Activated T-helper 1 cell treated with anti-CD3 and anti-CD28 coated beads, Interleukin-2, amount 50 U/mL, for 16 hours (primary cell): Measurements from ENCODE around the gene SLC4A1.

Experiments
- DNase-seq, 2 donors: peaks; one replicate each; pipeline ENCODE4 v3.0.0-alpha.2; 2020; ENCODE audit warnings: low read depth in 1 of 2, low spot score in 1 of 2

SLC4A1 gene

DNA sequence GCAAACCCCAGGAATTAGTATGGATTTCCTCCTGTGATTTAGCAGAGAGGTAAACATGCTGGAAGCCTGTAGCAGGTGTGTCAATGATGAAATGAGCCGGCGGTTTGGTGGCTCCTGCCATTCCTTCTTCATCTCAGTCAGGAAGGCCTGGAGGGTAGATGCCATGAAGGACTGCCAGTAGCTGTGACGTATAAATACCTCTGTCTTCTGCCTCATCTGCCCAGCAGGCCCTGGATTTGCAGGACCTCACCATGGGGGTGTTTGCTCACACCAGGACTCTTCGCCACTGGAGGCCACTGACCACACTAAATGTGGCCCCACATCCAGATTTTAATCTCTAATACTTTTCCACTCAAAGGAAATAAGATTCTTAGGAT is 16.1 kb upstream of the SLC4A1 start:
- no peak for DNase-seq

DNA sequence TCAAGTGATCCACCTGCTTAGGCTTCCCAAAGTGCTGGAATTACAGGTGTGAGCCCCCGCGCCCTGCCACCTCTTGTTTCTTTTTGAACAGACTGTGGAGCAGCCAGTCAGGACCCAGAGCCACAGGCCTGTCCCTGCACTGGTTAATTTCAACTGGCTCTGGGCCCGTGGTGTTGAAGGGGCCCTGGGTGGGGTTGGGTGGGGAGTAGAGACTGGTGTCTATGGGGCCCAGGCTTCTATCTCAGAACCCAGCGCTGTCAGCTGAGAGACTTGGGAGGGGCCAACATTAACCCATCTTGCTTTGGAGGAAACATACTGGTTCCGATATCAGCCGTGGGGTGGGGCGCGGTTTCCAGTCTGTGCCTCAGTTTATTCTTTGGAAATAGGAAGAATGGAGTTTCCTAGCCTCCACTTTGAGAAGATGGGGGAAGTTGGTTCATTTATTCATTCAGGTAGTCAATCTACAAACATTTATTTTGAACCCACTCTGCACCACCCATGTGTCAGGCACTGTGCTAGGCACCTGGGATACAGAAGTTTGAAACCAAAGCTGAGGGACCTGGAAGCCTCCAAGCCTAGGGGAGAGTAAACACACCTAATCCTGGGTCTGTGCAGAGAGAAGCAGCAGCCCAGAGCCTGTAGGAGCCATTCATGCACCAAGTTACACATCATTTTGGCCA is 15.5 kb upstream of the SLC4A1 start:
- DNase-seq: no peak

DNA sequence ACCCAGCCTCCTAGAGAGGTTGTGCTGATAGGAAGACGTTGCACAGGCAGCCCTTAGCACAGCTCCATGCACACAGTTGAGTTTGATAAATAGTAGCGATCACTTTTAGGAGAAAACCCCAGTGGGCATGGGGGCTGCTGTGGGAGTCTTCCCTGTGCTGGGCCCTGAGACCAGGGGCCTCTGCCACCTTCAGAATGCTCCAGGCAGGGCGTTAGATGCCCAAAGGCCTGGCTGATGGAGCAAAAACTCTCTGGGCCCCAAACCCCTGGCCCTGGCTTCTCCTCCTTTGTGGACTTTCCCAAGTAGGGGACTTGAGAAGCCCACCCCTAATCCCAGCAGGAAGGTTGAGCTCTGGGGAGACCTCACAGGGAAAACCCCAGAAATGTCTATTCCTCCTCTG is 14.3 kb upstream of the SLC4A1 start:
- no peak for DNase-seq

DNA sequence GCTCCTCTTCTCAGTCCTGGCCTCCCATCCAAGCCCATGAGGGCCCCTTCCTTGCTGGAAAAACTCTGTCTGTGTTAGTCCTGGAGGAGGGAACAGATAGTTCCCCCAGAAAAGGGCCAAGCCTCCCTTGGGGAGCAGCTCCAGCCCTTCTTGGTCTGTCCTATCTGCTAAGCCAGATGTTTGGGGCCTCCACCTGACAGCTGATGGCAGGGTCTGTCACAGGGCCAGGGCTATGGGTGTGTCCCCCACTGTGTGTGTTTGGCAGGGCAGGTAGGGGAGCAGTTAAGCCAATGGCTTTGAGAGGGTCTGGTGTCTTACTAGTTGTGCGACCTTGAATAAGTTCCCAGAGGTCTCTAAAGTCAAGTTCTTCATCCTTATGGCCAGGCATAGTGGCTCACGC is 13.6 kb upstream of the SLC4A1 start:
- no peak for DNase-seq

DNA sequence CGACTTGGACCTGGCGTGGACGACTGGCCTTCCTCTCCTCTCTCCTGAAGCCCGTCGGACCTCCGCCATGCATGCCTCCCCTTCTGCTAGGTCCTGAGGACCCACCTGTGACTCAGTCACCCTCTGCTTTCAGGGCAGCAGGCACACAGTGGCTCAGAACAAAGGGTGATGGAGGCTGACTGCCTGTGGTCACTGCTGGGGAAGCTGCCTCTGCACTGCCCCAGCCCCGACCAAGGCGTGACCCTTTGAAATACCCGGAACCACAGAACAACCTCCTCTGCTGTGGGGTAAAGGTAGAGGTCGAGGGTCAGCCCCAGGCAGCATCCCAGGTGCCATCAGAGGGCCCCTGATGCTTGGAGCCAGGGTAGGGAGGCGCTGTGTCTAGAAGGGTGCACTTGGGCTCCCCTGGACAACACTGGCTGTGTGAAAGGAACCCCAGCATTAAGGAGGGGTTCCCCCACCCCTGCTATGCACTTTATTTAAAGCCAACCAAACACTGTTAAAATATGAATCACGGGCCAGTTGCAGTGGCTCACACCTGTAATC is 12.5 kb upstream of the SLC4A1 start:
- no peak for DNase-seq

DNA sequence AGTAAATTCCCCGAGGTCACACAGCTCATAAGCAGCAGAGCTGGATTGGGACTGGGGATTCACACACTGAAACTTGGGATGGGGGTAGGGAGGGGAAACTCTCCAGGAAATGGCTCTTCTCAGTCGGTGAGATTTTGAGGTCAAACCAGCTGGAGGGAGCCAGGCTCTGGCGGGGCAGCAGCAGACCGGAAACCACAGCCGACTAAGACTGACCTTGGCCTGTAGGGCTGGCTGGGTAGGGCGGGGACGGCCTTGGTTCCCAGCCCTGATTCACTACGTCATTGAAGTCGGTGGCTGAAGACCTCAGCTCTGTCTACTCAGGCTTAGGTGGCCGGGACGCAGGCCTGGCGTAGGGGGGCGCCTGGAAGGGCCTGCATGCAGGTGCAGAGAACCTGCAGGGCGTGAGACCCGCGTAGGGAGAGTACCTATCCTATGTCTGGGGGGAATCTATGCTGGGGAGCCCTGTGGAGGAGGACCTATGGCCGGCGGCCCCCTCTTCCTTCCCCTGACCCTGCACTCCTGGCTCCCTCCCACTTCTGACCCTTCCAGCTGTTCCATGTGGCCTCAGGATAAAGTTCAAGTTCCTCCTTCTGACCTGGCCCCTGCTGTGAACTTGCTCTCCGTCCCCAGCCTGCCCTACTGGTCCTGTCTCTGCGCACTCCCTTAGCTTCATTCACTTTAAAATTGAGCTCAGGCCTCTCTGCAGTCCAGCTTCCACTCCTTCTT is 11.9 kb upstream of the SLC4A1 start:
- DNase-seq: no peak

DNA sequence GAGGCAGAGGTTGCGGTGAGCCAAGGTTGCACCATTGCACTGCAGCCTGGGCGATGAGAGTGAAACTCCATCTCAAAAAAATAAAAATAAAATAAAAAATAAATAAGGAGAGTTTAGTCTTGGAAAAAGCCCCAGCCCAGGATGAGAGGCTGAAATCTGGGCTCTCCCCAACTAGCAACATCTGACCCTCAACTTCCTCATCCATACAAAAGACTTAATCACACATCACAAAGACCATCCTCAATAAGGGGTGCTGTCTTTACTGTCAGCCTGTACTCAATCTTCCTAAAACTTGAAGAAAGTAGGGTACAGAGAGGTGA is 11.4 kb upstream of the SLC4A1 start:
- no peak for DNase-seq

DNA sequence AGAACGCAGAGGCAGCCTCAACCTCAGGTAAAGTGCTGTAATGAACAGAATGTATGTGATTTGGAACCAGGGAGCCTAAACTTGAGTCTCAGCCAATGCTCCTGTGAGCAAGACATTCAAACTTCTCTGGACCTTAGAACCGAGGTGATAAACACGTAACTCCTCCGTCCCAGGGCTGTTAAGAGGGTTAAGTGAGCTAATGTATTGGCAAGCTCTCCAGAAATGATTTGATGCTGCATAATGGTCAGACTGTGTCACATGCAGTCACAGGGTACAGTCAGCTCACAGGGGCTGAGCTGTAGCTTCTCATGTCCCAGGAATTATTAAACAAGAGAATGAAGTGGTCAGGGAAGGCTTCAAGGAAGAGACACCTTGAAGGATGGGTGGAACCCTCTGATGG is 10.0 kb upstream of the SLC4A1 start:
- DNase-seq: no peak

DNA sequence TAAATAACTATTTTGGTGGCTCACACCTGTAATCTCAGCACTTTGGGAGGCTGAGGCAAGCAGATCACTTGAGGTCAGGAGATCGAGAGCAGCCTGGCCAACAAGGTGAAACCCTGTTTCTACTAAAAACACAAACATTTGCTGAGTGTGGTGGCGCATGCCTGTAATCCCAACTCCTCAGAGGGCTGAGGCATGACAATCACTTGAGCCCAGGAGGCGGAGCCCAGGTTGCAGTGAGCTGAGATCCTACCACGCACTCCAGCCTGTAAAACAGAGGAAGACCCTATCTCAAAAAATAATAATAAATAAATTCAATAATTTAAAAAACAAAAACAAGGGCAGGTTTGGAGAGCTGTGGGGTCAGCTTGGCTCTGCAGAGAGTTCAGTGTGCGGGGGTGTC is 5.7 kb upstream of the SLC4A1 start:
- no peak for DNase-seq

DNA sequence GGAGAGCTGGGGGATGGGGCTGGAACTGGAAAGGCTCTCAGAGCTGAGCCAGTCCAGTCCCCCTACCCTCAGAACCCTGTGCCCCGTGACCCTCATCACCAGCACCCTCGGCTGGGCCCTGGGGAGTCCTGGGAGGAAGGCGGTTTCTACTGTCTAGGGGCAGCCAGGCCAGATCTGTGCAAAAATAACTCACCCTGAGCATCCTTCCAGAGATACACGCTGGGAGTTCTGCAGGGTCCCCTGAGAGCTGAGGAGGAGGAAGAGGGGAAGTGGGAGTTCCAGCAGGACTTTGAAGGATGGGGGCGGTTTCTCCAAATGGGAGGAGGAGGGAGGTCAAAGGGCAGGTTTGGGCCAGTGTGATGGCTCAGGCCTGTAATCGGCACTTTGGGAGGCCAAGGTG is 5.0 kb upstream of the SLC4A1 start:
- DNase-seq: no peak

DNA sequence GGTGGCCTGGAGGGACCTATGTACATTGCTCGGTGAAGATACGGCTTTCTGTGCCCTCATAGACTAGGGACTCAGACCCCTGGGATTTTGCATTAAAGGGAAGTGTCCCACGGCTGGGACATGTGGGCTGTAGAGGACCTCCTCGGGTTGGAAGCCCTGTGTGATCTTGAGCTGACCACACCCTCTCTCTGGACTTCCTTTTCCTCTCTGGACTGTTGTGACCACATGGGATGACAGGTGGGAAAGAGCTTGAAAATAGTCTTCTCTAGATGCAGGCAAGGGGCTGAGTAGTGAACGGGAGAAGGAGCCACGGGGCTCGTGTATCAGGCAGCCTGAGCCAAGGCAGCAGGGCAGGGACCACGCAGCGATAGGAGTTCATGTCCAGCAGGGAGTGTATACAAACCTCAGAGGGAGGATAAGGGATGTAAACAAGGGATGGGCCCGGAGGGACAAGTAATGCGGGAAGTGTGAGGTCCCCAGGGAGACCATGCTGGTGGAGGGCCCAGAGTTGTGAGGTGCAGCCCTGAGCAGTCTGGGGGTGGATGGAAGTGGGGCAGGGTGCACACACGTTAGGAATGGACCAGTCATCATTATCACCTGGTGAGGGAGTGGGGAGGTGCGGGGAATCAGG is 4.5 kb upstream of the SLC4A1 start:
- no peak for DNase-seq

DNA sequence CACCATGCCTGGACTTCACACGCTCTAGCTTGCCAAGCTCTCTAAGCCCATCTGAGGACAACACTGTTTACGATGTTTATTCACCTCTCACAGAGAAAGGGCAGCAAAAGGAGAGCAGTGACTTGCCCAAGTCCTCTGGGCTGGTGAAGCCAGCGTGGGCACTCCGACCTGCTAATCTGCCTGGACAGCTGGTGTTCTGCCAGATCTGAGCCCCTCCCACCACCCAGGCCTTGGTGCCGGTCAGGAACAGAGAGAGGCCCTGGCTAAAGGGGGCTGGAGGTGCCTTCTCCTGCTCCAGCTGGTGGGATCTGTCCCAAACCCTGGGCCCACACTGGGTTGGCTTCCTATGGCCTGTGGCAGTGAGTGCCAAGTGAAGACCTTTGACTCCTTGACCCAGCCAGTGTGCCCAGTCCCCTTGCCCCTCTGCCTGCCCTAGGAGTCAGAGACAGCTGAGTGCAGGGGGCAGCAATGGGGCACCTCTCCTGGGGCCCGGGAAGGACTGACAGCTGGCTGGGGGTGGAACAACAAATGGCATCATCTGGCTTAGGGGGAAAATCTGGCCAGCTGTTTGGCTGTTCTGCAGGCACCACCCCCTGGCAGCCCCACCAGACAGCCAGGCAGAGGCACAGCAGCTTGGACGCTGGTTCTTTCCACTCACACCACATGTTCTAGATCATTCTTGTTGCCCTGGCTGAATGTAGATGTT is 1.8 kb upstream of the SLC4A1 start:
- DNase-seq: no peak

DNA sequence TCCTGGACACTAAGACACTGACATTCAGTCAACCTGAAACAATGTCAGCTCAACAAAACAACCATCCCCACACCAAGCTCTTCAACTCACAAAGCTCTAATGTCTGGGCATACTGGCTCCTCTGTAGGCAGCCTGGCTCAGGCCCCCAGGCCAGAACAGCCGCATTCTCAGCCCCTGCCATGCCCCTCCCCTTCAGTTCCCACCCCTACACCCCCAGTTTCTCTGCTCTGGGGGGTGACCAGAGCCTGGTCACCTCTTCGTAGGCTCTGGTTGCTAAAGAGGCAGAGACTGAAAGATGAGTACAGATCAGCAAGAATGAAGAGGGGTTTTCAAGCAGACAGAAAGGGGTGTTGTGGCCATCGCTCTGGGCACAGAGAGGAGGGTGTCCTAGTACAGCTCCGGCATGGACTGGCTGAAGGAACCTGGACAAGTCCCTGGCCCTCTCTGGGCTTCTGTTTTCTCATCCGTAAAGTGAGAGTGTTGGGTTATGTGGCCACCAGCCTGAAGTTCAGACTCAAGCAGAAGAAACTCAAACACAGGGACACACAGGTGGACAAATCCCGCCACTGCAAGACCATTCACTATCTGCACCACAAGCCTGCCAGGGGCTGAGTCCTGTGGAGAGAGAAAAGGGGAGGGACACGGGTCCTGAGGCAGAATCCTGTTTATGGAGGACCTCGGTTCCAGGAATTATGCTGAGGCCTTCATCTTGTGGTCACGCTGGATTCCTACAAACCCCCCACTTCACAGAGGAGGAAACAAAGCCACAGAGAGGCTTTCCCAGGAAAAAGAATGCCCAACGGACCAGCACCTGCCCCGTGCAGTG is 987 bp upstream of the SLC4A1 start:
- DNase-seq: no peak

DNA sequence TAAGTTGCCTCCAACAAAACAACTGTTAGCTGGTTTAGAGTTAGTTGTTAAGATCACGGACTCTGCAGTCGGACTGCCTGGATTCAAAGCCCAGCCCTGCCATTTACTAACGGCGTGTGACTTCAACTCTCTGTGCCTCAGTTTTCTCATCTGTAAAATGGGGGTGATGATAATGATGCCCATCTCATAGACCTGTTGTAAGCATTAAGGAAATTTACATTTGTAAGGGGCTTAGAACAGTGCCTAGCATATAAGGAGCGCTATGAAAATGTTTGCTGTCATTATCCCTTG is 825 bp downstream of the SLC4A1 start:
- DNase-seq: no peak

DNA sequence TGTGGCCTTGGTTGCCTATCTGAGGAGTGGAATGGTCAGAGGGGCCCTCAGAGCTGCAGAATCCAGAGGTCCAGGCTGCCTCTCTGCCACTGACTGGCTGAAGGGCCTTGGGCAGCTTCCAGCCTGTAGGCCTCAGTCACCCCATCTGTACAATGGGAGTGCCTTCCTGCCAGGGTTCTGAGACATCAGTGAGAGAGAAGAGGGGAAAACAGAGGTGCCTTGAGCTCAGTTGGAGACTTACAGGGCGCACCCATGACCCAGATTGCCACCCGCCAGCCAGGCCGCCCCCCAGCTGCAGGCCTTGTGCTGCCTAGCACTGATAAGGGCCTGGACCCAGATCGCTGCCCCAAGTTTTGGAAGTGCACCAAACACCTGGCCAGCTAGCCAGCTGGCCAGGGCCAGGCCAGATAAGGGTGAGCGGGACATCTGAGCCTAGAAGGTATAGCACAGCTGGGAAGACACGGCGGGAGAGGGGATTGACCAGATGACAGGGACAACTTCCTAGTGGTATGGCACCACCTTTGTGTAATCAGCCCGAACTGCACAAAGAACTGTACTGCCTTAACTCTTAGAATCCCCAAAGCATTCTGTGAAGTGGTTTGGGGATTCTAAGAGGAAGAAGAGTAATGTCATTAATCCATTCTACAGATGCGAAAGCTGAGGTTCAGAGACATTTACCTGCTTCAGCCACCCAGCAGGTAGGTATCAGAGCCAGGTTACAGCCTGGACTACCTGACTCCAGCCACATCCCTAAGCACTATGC is 1.4 kb downstream of the SLC4A1 start:
- no peak for DNase-seq

DNA sequence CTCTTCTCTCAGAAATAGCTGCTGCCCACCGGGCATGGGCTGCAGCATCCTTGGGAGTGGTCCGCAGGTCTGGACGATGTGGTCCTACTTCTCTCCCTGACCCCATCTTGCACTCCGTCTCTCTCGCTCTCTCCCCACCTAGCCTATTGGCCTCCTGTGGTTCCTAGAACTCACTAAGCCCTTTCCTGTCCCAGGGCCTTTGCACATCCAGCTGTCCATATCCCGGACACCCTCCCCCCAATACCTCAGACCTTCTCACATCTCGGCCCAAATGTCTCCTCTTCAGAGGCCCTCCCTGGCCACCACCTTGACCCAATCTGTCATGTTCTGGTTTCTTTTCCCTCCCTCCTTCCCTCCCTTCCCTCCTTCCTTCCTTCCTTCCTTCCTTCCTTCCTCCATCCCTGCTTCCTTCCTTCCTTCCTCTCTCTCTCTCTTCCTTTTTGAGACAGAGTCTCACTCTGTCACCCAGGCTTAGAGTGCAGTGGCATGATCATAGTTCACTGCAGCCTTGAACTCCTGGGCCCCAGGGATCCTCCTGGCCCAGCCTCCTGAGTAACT is 4.5 kb downstream of the SLC4A1 start:
- DNase-seq: no peak

DNA sequence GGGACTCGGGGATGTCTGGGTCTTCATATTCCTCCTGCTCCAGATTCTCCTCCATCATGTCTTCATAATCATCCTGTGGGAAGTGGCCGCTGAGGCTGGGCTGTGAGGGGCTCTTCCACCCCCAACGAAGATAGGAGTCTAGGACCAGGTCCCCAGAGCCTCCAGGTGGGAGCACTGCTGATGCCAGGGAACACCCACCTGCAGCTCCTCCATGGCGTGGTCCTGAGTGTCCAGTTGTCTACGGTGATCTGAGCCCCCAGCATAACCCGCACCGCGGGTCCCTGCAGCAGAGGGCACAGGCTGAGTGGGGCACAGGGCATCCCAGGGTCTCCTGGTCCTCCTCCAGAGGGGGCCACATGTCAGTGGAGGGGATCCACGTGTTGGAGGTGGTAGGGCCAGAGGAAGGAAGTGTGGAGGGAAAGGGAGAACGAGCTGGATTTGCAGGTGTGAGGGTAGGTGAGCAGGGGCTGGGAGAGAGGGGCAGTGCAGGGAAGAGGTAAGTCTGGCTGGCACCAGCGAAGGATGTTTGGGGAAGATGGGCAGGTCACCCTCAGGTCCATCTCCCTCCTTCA is 5.2 kb downstream of the SLC4A1 start:
- DNase-seq: no peak

DNA sequence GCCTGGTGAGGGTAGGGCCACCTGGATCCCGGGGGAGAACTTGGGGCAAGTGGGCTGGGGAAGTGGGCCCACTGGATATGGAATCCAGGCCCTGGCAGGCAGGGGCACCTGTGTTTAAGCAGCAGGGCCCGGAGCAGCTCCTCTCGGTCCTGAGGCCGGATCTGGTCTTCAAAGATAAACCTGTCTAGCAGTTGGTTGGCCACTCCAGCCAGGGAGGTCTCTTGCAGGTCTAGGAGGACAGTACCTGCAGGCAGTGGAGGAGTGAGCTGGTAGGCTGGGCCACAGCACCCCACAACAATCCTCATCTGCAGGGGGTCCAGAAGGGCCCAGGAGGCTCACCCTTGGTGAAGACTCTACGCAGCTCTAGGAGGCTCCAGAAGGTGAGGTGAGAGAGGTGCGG is 7.6 kb downstream of the SLC4A1 start:
- DNase-seq: no peak

DNA sequence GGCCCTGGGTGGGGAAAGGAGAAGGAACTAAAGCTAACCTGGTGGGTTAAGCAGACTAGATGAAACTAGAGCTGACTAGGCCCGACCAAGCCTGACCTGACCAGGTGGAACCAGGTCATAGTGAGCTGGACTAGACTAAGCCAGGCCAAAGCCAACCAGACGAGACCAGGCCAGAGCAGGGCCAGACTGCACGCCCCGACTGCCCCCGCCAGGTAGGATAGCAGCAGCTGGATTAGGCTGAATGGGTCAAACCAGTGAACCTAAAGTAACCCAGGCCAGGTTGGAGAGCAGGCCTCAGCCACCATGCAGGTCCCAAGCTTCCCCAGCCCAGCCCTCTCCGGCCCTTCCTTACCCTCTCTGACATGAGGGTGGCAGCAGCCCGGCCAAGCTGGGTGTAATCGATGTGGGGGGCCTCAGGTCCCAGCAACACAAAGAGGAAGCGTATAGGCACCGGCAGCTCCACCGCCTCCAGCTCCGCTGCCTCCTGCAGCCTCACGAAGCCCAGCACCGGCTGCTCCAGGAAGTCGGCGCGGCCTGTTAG is 9.1 kb downstream of the SLC4A1 start:
- no peak for DNase-seq
